Measurements from ENCODE around the gene NBAS.
"Not testable (repeated sequence)": the region's sequence is repeated elsewhere in the genome, so short reads cannot be mapped to it uniquely, and the experiment has no call there.

NBAS gene

DNA sequence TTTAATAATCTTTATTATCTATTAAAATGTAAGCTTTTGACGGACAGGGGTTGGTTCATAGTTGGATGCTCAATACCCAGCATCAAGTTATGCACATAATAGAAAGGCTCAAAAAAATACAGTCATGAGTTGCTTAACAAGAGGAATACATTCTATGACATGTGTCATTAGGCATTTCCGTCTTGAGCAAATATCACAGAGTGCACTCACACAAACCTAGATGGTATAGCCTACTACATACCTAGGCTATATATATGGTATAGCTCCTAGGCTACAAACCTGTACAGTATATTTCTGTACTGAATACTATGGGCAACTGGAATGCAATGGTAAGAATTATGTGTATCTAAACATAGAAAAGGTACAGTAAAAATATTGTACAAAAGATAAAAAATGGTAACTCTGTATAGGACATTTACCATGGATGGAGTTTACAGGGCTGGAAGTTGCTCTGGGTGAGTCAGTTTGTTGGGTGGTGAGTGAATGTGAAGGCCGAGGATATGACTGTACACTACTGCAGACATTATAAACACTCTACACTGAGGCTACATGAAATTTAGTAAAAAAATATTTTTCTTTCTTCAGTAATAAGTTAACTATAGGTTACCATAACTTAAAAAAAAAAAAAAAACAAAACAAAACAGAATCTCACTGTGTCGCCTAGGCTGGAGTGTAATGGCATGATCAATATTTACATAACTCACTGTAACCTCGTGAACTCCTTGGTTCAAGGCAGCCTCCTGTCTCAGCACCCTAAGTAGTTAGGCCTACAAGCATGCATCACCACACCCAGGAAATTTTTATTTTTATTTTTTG, 201.2 kb downstream of the NBAS start:
- no peak for DNase-seq (ENCODE audit: low read depth)

DNA sequence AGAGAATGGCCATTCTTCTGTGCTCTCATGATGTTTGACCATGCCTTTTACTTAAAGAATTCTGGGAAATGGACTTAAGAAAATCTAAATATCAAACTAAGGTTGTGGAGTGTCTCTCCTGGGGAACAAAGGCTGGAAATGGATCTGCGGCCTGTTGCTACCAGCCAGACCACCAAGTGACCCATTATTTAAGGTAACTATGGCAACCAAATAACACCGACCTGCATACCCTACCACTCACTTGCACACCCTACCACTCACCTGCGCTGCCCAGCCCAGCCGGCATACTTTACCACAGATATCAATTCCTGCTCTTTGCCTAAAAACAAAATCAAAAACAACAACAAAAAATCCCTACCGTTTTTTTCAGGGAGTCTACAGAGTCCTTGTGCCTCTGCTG, 203.2 kb downstream of the NBAS start:
- DNase-seq (ENCODE audit: low read depth), result no peak

DNA sequence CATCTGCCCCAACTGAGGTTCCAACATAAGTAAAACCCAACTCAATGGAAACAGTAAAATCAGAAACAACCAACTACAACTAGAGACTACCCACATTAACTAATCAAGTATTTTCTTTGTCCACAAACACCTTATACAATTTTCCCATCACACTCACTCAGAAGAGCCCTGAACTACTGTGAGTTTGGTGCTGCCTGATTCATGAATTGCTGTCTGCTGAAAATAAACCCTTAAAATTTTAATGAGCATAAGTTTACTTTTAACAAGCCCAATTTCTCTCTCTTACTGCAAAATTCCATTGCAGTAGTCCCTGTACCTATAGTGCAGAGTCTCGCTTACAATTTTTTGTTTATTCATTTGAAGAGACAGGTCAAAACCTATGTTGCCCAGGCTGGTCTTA, 203.9 kb downstream of the NBAS start:
- DNase-seq (ENCODE audit: low read depth), result no peak

DNA sequence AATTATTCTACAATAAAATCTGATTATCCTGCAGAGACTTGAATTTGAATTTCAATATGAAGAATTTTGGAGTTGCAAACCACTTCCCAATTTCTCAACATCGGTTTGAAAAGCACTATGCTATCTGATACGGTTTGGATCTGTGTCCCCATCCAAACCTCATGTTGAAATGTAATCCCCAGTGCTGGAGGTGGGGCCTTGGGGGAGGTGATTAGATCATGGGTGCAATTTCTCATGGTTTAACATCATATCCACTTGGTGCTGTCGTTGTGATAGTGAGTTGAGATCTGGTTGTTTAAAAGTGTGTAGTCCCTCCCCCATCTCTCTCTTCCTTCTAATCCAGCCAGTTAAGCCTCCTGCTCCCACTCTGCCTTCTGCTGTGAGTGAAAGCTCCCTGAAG, 205.7 kb downstream of the NBAS start:
- no peak for DNase-seq (ENCODE audit: low read depth)

DNA sequence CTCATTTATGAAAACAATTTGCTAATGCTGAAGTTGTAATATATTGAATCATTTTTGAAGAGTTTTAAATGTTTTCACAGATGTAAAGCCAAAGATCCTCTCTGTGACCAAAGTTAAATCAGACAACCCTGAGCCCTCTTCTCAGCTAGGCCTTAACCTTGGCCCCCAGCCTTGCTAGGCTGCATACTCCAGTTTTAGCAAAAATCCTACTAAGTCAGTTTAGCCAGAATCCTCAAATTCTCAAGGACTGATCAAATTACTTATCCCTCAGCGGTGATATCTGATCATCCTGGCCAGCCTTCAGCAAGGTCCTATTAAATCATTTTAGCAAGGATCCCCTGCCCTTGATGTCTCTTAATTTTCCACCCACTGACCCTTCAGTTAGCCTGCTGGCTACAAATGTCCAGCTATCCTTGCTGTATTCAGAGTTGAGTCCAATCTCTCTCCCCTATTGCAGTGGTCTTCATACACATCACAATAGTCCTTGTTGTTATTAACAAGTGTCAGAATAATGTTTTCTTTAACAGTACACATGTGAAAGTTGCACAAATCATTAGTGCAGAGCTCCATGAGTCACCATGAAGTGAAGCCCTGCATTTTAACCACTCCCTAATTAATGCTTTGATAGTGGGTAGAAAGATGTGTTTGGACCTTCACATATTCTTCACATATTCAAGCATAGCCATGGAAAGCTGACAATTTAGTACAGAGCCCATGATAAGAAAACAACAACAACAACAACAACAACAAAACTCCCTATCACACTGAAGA, 206.4 kb downstream of the NBAS start:
- no peak for DNase-seq (ENCODE audit: low read depth)

DNA sequence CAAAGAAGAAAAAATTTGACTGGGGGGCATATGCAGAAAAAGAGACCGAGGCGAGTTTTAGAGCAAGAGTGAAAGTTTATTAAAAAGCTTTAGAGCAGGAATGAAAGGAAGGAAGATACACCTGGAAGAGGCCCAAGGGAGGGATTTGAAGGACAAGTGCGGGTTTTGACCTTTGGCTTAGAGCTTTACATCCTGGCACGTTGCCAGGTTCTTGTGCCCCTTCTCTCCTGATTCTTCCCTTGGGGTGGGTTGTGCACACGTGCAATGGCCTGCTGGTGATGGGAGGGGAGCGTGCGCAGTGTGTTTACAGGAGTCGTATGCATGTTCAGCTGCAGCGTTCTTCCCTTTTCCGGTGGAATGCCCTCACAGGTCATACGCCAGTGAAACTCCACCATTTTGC, 208.8 kb downstream of the NBAS start:
- no peak for DNase-seq (ENCODE audit: low read depth)

DNA sequence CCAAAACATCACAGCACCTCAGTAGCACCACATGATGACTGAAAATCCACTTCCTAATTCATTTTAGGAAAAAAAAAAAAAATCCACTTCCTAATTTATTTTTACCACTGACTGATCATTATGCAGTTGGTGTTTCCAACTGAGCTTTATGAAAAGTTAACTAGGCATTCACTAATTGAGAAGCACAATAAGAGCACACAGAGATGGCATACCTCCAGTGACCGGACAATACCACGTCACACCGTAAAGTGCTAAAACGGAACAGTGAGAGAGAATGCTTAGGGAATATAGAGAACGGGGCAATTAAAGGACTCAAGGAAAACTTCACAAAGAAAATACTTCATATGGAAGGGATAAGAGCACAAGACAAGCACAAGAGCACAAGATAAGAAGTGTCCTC, 212.5 kb downstream of the NBAS start:
- no peak for DNase-seq (ENCODE audit: low read depth)

DNA sequence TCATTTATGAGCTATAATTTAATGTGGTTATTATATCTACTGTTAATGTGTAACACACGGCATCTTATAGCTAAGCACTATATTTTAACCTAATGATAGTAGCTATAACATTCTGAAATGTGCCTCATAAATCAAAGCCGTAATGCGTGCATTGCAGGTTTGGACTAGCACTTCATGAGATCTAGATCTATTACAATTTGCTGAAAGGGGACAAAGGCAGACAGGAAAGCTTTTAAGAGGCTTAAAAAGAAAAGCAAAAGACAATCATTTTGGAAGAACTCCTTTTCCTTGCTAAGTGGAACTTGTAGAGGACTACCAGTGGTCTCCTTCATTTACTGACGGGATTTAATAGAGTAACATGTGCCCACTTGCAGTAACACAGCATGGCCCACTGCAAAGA, 213.1 kb downstream of the NBAS start:
- DNase-seq (ENCODE audit: low read depth), result no peak

DNA sequence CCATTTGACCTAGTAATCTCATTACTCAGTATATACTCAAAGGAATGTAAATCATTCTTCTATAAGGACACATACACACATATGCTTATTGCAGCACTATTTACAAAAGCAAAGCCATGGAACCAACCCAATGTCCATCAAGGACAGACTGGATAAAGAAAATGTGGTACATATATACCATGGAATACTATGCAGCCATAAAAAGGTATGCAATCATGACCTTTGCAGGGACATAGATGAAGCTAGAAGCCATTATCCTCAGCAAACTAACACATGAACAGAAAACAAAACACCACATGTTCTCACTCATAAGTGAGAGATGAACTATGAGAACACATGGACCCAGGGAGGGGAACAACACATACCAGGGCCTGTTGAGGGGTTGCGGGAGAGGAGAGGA, 214.5 kb downstream of the NBAS start:
- DNase-seq (ENCODE audit: low read depth), result no peak

DNA sequence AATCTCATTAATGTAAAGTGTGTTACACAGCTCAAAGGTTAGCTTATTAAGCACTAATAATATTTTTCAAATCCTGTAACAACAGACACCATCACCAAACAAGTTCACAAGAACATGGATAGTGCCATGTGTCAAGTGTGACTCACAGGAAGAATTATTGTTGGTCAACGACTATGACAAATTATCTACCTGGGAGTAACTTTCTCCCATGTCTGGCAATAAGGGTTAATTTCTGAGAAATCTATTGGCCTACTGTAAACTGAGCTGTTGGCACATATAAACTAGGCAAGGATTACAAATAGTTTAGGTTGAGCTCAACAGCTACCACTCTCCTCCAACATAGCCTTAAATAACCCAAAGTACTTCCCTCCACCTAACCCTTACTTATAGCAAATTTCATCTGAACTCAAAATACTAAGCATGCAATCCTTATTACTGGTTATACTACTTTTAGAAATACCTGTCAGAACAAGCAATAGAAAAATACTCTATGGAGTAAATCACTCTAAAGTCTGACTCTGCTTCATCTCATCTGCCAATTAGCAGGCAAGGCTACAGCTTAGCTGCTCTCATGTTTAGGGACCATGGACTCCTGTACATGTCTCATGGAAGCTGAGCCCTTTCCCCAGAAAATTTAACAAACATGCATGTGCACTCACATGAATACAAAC, 223.0 kb downstream of the NBAS start:
- no peak for DNase-seq (ENCODE audit: low read depth)

DNA sequence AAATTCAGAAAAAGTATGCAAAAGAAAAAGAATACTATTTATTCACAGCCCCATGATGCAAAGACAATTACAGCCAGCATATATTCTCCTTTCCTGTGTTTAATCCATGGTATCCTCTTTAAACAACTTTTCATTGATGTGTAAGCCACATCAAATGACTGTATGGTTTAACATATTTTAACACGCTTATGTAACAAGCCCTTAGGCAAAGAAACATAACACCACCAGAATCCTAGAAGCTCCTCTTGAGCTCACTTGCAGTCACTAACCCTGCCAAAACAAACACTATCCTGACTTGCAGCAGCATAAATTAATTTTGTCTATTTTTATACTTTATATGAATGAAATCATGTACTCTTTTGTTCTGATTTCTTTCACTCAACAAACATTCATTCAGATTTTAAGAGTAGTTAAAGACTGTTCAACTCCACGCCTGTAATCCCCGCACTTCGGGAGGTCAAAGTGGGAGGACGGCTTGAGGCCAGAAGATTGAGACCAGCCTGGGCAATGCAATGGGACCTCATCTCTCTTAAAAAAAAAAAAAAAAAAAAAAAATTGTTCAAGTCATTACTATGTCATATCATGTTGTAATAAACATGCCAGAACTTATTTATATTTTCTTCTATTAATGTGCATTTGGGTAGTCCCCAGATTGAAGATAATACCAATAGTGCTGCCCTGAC, 226.3 kb downstream of the NBAS start:
- no peak for DNase-seq (ENCODE audit: low read depth)

DNA sequence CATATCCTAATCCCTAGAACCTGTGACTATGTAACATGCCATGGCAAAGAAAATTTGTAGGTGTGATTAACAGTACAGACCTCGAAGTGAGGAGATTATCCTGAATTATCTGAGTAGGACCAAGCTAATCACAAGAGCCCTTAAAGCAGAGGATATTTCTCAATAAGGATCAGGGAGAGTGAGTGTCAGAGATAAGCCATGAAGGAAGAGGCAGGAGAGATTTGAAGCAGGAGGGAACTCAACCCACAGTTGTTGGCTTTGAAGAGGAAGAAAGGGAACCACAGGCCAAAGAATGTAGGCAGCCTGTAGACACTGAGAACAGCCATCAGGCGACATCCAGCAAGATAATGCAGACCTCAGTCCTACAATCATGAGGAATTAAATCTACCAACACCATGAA, 229.3 kb downstream of the NBAS start:
- no peak for DNase-seq (ENCODE audit: low read depth)

DNA sequence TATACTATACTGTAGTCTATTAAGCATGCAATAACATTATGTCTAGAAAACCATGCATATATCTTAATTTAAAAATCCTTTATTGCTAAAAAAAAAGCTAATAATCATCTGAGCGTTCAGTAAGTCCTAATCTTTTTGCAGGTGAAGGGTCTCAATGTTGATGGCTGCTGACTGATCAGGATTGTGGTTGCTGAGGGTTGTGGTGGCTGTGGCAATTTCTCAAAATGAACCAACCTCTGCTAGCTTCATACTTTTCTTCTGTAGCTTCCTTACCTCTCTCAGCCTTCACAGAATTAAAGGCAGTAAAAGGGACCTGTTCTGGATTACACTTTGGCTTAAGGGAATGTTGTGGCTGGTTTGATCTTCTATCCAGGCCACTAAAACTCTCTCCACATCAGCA, 235.8 kb downstream of the NBAS start:
- no peak for DNase-seq (ENCODE audit: low read depth)

DNA sequence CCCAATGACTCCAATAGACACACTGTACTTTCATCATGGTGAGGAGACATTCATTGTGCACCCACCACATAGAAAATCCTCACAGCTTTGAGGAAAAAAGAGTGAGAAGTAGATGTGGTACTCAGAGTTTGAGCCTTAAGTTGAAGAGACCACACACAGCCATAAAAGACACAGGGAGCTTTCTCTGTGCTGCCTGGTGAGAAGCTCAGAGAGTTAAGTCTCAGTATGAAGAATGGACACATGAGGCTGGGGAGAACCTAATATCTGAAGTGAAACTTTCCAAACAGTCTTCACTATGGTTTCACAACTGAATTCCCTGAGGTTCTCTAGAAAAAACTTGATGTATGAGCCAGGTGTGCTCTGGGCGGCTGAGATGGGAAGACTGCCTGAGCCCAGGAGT, 237.9 kb downstream of the NBAS start:
- DNase-seq (ENCODE audit: low read depth), result no peak

DNA sequence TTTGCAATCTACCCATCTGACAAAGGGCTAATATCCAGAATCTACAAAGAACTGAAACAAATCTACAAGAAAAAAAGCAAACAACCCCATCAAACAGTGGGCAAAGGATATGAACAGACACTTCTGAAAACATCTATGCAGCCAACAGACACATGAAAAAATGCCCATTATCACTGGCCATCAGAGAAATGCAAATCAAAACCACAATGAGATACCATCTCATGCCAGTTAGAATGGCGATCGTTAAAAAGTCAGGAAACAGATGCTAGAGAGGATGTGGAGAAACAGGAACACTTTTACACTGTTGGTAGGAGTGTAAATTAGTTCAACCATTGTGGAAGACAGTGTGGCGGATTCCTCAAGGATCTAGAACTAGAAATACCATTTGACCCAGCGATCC, 239.7 kb downstream of the NBAS start:
- not testable (repeated sequence) for DNase-seq (ENCODE audit: low read depth)

DNA sequence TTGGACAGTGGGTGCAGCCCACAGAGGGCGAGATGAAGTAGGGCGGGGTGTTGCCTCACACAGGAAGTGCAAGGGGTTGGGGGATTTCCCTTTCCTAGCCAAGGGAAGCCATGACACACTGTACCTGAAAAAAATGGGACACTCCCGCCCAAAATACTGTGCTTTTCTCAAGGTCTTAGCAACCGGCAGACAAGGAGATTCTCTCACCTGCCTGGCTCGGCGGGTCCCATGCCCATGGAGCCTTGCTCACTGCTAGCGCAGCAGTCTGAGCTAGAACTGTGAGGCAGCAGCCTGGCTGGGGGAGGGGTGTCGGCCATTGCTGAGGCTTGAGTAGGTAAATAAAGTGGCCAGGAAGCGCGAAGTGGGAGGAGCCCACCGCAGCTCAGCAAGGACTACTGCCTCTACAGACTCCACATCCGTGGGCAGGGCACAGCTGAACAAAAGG, 244.7 kb downstream of the NBAS start:
- no peak for DNase-seq (ENCODE audit: low read depth)

DNA sequence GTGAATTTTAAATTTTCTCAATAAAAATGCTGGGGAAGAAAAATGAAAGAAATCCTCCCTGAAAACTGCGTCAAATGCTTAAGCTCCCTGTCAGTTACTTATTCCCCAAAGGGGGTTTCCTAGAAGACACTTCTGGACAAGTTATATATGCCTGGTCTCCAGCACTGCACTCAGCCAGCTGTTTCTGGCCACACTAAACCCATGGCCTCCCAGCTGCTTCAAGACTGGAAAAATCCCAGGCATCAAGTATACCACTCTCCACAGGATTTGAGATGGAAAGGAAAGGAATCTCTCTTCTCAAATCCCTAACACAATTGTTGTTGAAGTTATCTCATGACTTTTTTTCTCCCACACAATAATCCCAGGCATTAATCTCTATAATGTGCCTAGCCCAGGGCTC, 245.7 kb downstream of the NBAS start:
- no peak for DNase-seq (ENCODE audit: low read depth)

DNA sequence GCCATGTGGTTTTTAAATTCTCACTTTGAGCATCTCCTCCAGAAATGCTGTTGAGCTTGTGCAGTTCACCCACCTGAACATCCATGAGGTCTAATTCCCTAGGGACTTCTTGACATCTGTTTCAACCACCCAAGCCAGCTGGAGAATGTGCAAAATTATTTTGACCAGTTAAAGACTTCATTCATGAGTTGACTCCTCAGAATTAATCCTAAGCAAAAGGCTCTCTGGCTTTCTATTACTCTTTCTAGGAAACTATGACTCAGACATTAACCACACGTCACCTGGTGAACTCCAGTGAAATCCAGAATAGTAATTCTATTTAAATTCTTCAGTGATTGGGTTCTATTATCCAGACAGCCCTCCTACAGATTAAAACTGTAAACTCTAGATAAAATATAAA, 247.5 kb downstream of the NBAS start:
- DNase-seq (ENCODE audit: low read depth), result no peak

DNA sequence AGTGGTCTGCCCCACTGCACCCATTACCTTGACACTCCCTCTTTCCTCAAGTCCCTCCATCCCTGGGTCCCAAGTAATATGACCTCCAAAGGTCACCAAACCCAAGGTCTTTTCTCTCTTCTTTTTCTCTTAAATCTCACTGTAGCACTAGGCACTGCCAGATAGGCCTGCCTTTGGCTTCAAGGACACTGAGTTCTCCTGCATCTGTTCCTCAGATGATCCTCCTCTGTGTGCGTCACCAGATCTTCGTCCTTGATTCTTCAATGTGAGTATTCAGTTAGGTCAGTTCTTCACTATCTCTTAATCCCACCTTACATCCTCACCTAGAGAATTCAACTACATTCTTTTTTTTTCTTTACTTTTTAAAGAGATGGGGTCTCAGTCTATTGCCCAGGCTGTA, 249.2 kb downstream of the NBAS start:
- DNase-seq (ENCODE audit: low read depth), result no peak

DNA sequence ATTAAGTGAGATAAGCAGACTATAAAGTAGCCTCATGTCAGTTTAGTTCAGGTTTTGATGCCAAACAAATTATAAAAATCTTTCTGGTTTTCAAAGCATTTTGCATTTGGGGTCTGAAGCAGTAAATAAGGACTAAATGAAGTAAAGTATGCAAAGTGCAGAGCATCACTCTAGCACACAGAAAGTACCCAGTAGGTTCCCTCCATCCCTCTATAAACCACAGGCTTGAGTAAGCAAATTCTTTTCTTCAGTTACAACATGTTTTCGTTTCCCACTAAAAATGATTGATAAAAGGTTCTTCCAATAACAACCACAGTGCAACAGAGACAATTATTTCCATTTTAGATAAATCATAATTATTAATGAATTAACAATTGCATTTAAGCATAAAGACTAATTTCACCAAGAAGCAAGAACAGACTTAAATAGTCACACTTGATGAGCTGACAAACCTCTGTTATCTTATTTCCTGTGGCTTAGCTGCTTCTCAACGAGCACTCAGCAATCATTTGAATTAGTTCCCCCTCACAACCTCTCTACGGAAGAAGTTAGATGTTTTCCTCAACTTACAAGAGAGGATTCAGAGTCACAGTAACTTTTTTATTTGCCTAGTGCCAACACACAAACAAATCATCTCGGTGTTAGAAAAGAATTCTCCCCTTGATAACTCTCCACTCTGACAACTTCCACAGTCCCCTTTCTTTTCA, 249.8 kb downstream of the NBAS start:
- no peak for DNase-seq (ENCODE audit: low read depth)

DNA sequence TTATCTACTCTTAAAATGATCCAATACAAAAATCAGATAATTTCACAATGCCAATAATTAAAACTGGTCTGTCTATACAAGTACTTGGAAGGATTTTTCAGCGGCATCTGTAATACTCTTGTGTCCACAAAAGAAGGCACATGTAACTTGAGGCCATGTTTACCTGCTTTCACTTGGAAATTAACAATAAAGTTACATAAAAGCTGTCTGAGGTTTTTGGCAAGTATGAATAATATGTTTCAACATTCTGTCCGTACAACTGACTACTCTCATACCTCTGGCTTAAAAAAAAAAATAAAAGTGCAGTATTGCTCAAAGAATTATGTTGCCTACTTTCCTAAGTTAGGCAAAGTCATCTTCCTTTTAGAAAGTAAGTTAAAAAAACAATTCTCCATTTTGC, 253.6 kb downstream of the NBAS start:
- DNase-seq (ENCODE audit: low read depth), result no peak

DNA sequence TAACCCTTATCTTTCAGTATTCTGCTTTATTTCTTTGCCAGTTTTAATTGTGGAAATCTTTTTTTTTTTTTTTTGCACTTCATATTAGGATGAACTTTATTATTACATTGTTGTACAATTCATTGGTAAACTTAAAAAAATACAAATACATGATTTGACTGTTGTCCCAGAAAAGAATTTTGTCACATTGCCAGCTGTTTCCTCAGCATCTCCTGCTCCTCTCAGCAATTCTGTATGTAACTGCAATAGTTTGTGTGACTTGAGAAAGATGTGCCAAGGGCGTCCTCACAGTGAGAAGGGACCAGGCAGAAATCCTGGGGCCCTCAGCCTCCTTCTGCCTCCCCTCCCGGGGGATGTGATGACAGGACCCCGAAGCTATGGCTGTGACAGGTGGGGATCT, 254.4 kb downstream of the NBAS start:
- DNase-seq (ENCODE audit: low read depth), result no peak

Measured in stimulated activated CD8-positive, alpha-beta memory T cell treated with anti-CD3 and anti-CD28 coated beads, Interleukin-12 subunit alpha, Interleukin-12 subunit beta, amount 100 ng/mL, for 1 hour (primary cell).